ENCODE results near the gene AFTPH.

AFTPH gene

GRCh38 chr2:64609942-64610281 is 85.8 kb downstream of the AFTPH start:
- DNase-seq (ENCODE audit: low spot score), result no peak
- FAIRE-seq, result no peak

GRCh38 chr2:64610316-64610855 is 86.3 kb downstream of the AFTPH start:
- FAIRE-seq (no peak), DNase-seq (ENCODE audit: low spot score) (no peak)

GRCh38 chr2:64612575-64613195 is 88.6 kb downstream of the AFTPH start:
- DNase-seq (ENCODE audit: low spot score) (no peak), FAIRE-seq (no peak)

- FAIRE-seq, result no peak
- DNase-seq (ENCODE audit: low spot score), result no peak
Measured at GRCh38 chr2:64613276-64613675, 89.1 kb downstream of the AFTPH start.

GRCh38 chr2:64615192-64615763 is 91.2 kb downstream of the AFTPH start:
- DNase-seq (ENCODE audit: low spot score), result no peak
- FAIRE-seq, result no peak

- FAIRE-seq (no peak), DNase-seq (ENCODE audit: low spot score) (no peak)
Measured at GRCh38 chr2:64615844-64616536, 91.9 kb downstream of the AFTPH start.

- no peak for FAIRE-seq
- no peak for DNase-seq (ENCODE audit: low spot score)
Measured at GRCh38 chr2:64617631-64618151, 93.6 kb downstream of the AFTPH start.

- FAIRE-seq, result no peak
- no peak for DNase-seq (ENCODE audit: low spot score)
Measured at GRCh38 chr2:64620661-64621060, 96.5 kb downstream of the AFTPH start.

GRCh38 chr2:64622443-64623241 is 98.5 kb downstream of the AFTPH start:
- DNase-seq (ENCODE audit: low spot score) (no peak), FAIRE-seq (no peak)

- FAIRE-seq, result no peak
- no peak for DNase-seq (ENCODE audit: low spot score)
Measured at GRCh38 chr2:64623242-64623850, 99.2 kb downstream of the AFTPH start.

GRCh38 chr2:64624108-64624610 is 100.0 kb downstream of the AFTPH start:
- FAIRE-seq, result no peak
- no peak for DNase-seq (ENCODE audit: low spot score)

GRCh38 chr2:64624862-64625261 is 100.7 kb downstream of the AFTPH start:
- FAIRE-seq, result no peak
- no peak for DNase-seq (ENCODE audit: low spot score)

GRCh38 chr2:64625299-64626145 is 101.4 kb downstream of the AFTPH start:
- DNase-seq (ENCODE audit: low spot score) (no peak), FAIRE-seq (no peak)

GRCh38 chr2:64626146-64626809 is 102.2 kb downstream of the AFTPH start:
- FAIRE-seq (no peak), DNase-seq (ENCODE audit: low spot score) (no peak)

GRCh38 chr2:64626963-64627760 is 103.0 kb downstream of the AFTPH start:
- DNase-seq (ENCODE audit: low spot score) (no peak), FAIRE-seq (no peak)

- no peak for DNase-seq (ENCODE audit: low spot score)
- no peak for FAIRE-seq
Measured at GRCh38 chr2:64627860-64628841, 104.0 kb downstream of the AFTPH start.

- DNase-seq (ENCODE audit: low spot score), result no peak
Measured at GRCh38 chr2:64629329-64629781, 105.2 kb downstream of the AFTPH start.

More at GRCh38 chr2:64629329-64629781, 105.2 kb downstream of the AFTPH start:
- FAIRE-seq, result no peak

Measured in urothelium cell line (cell line).